ENCODE results near the gene BTBD2.
A peak's percentile ranks its signal among the peaks of the same experiment; 100 is the strongest.

The BTBD2 gene

GRCh38 chr19:2051773-2052704 is 36.5 kb upstream of the BTBD2 start:
- Histone ChIP-seq H3K27me3 (no peaks in the 10 kb centered on the region), H3K4me1 (ENCODE audit: control insufficient read depth in 1 of 2, insufficient read depth in 1 of 2, low read depth in 1 of 2, low read length in 1 of 2) (peaks cover 54 to 61% of the 10 kb centered on the region in 2 experiments), H3K27ac (peak overlapping the region; percentile 97), H3K36me3 (peaks cover 28% of the 10 kb centered on the region), H3K9me3 (no peaks in the 10 kb centered on the region), H3K4me3 (ENCODE audit: low read depth in 1 of 2, low read length in 1 of 2) (peak overlapping the region; percentile 80 to 86)
- TF ChIP-seq, protein P1, sequence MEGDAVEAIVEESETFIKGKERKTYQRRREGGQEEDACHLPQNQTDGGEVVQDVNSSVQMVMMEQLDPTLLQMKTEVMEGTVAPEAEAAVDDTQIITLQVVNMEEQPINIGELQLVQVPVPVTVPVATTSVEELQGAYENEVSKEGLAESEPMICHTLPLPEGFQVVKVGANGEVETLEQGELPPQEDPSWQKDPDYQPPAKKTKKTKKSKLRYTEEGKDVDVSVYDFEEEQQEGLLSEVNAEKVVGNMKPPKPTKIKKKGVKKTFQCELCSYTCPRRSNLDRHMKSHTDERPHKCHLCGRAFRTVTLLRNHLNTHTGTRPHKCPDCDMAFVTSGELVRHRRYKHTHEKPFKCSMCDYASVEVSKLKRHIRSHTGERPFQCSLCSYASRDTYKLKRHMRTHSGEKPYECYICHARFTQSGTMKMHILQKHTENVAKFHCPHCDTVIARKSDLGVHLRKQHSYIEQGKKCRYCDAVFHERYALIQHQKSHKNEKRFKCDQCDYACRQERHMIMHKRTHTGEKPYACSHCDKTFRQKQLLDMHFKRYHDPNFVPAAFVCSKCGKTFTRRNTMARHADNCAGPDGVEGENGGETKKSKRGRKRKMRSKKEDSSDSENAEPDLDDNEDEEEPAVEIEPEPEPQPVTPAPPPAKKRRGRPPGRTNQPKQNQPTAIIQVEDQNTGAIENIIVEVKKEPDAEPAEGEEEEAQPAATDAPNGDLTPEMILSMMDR (IDR thresholded peaks at IDR 0.05), result no peak

DNA sequence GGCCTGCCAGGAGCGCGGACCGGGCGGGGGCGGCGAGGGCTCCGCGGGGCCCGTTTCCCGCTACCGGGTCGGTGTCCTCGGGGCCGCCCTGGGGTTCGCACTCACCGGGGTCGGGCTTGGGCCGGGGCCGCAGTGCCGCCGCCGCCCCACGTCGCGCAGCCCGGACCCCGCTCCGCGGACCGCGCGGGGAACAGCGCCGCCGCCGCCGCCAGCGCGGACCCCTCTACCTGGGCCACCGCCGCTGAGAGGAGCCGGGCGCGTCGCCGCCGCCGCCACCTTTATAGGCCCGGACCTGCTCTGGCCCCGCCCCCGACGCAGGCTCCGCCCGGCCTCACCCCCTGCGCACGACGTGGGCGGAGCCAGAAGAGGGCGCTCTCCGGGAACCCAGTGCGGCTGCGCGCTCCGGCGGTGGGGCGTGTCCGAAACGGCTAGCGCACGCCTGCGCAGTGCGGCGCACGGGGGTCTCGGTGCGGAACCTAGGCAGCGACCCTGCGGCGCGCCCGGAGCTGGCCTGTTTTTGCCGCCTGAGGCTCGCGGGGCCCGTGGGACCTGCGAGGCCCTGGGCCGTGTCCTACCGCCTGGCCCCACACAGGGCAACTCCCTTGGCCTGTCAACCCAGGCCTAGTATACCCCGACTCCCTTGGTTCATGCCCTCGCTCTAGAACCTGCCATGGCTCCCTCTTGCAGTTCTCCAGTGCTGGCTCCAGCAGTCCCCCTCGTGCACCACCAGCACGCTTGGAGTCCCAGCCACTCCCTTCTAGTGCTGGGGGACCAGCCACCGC is 35.7 kb upstream of the BTBD2 start, which contains the start of gene MKNK2:
TSS of gene MKNK2 (minus strand) at position 254 of the 782 bp plus-strand sequence. CDS start 393 bp downstream, outside the sequence.
- Histone ChIP-seq H3K4me3 (ENCODE audit: low read depth in 1 of 2, low read length in 1 of 2) (peak within 1 kb of the TSS; percentile 80 to 86), H3K4me1 (ENCODE audit: control insufficient read depth in 1 of 2, insufficient read depth in 1 of 2, low read depth in 1 of 2, low read length in 1 of 2) (peaks cover 49 to 58% of the 10 kb centered on the region in 2 experiments), H3K27ac (peak within 1 kb of the TSS; percentile 97), H3K36me3 (peaks cover 36% of the 10 kb centered on the region), H3K9me3 (no peaks in the 10 kb centered on the region), H3K27me3 (no peaks in the 10 kb centered on the region)
- TF ChIP-seq, protein P1 (IDR thresholded peaks at IDR 0.05), result peak; percentile 84

DNA sequence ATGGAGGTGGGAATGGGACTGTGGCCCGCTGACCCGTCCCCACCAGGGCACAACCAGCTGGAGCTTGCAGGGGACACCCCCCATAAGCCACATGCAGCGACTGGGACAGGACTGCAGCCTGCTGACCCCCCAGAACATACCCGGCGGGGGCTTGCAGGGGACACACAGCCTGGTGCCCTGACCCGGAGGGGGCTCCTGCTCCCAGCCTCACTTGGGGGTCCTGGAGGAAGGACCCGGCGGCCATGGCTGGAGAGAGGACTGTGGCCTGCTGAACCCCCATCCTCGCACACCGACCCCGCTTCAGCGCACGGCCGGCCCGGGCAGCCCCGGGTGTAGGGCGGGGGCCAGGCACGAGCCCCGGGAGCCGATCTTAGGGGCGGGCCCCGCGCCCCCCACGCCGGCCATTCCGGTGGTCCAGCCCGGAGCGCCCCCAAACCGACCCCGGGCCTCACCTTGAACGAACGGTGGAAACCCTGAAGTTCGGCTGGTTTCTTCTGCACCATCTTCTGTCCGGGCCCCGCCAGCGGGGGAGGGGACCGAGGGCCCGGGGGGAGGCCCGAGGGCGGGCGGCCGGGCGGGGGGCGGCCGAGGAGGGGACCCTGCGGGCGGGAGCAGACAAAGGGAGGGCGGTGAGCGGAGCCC is 35.0 kb upstream of the BTBD2 start:
- Histone ChIP-seq H3K9me3 (no peaks in the 10 kb centered on the region), H3K36me3 (peaks cover 44% of the 10 kb centered on the region), H3K4me1 (ENCODE audit: control insufficient read depth in 1 of 2, insufficient read depth in 1 of 2, low read depth in 1 of 2, low read length in 1 of 2) (peaks cover 45 to 57% of the 10 kb centered on the region in 2 experiments), H3K27ac (peak overlapping the region; percentile 97), H3K4me3 (ENCODE audit: low read depth in 1 of 2, low read length in 1 of 2) (peak overlapping the region; percentile 80 to 86), H3K27me3 (no peaks in the 10 kb centered on the region)
- TF ChIP-seq, protein P1 (IDR thresholded peaks at IDR 0.05), result no peak

- Histone ChIP-seq H3K27ac (peak overlapping the region; percentile 97), H3K9me3 (no peaks in the 10 kb centered on the region), H3K36me3 (peaks cover 50% of the 10 kb centered on the region), H3K27me3 (no peaks in the 10 kb centered on the region), H3K4me3 (ENCODE audit: low read depth in 1 of 2, low read length in 1 of 2) (peak overlapping the region; percentile 80 to 86), H3K4me1 (ENCODE audit: control insufficient read depth in 1 of 2, insufficient read depth in 1 of 2, low read depth in 1 of 2, low read length in 1 of 2) (peaks cover 42 to 58% of the 10 kb centered on the region in 2 experiments)
- TF ChIP-seq, protein P1 (IDR thresholded peaks at IDR 0.05), result peak; percentile 40
Observed at GRCh38 chr19:2049741-2050348, 34.3 kb upstream of the BTBD2 start.

All from neutrophil (primary cell).